ENCODE results near the gene PEMT.

- TF ChIP-seq EZH2 (IDR thresholded peaks at IDR 0.05; ENCODE audit: low read length, missing control alignments) = no peak
- TF ChIP-seq CTCF (conservative IDR thresholded peaks at IDR 0.05 in 1 of 2, IDR thresholded peaks at IDR 0.05 in 1 of 2; ENCODE audit: low read depth in 1 of 2, low read length in 2 of 2) = no peak
Observed at GRCh38 chr17:17541640-17542001, 49.9 kb downstream of the PEMT start.

All from fibroblast of lung (primary cell).